ENCODE measurements around the gene CDIPT.

DNA sequence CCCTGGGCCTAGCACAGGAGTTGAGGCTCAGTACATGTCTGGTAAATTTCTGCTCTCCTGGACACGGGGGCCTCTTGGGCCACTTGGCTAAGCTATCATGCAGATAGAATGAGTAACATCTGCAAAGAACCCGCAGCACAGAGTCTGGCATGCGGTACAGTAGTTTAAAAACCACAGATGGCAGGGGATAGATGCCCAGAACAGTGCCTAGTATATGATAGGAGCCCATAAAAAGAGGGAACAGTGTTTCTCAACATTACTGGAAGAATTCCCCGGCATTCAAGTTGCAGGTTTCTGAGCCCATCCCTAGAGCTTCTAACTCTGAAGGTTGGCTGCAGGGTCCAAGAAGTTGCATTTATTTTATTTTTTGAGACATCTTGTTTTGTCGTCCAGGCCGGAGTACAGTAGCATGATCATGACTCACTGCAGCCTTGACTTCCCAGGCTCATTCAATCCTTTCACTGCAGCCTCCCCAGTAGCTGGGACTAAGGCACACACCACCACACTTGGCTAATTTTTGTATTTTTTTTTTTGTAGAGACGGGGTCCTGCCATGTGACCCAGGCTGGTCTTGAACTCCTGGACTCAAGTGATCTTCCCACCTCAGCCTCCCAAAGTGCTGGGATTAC, 5.8 kb downstream of the CDIPT start:
- TF ChIP-seq POLR2AphosphoS5 (IDR thresholded peaks at IDR 0.05) (no peak), POLR2A (IDR thresholded peaks at IDR 0.05) (no peak)
- TF ChIP-seq, protein P1, sequence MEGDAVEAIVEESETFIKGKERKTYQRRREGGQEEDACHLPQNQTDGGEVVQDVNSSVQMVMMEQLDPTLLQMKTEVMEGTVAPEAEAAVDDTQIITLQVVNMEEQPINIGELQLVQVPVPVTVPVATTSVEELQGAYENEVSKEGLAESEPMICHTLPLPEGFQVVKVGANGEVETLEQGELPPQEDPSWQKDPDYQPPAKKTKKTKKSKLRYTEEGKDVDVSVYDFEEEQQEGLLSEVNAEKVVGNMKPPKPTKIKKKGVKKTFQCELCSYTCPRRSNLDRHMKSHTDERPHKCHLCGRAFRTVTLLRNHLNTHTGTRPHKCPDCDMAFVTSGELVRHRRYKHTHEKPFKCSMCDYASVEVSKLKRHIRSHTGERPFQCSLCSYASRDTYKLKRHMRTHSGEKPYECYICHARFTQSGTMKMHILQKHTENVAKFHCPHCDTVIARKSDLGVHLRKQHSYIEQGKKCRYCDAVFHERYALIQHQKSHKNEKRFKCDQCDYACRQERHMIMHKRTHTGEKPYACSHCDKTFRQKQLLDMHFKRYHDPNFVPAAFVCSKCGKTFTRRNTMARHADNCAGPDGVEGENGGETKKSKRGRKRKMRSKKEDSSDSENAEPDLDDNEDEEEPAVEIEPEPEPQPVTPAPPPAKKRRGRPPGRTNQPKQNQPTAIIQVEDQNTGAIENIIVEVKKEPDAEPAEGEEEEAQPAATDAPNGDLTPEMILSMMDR (IDR thresholded peaks at IDR 0.05) = no peak
